Neural progenitor cell (in vitro differentiated cells): ENCODE measurements around the gene GPR4. TPM values are rescaled to one million over a fixed set of nuclear protein-coding genes. Genes with fewer than 3 reads are reported as not detected.

Source experiments
- DNase-seq: peaks from one replicate; pipeline ENCODE4 v3.0.0-alpha.2; 2016; ENCODE audit warnings: low spot score
- H2AFZ ChIP-seq: fragments of 200-600 bp; sonication (generic); replicated peaks from 2 replicates; pipeline ENCODE4 v1.6.1; 2016; ENCODE audit warnings: antibody characterized with exemption
- H3F3A ChIP-seq: fragments of 200-600 bp; sonication (generic); 2 replicates; pipeline ENCODE4 v1.6.1; 2016; ENCODE audit warnings: antibody characterized with exemption, low read depth
- H3K27ac ChIP-seq: fragments of 200-600 bp; sonication (generic); 2 replicates; pipeline ENCODE4 v1.5.1; 2016; ENCODE audit warnings: mild to moderate bottlenecking
- H3K27me3 ChIP-seq: fragments of 200-600 bp; sonication (generic); 2 replicates; pipeline ENCODE4 v1.6.1; 2016; ENCODE audit warnings: mild to moderate bottlenecking, moderate library complexity
- H3K36me3 ChIP-seq: fragments of 200-600 bp; sonication (generic); 2 replicates; pipeline ENCODE4 v1.5.1; 2016
- H3K4me1 ChIP-seq: fragments of 200-600 bp; sonication (generic); 2 replicates; pipeline ENCODE4 v1.6.1; 2016; ENCODE audit warnings: mixed run types
- H3K4me2 ChIP-seq: fragments of 200-600 bp; sonication (generic); 2 replicates; pipeline ENCODE4 v1.6.1; 2016
- H3K4me3 ChIP-seq: fragments of 200-600 bp; sonication (generic); 2 replicates; pipeline ENCODE4 v1.5.1; 2016
- H3K79me2 ChIP-seq: fragments of 200-600 bp; sonication (generic); 2 replicates; pipeline ENCODE4 v1.6.1; 2016; ENCODE audit warnings: low read depth
- H3K9ac ChIP-seq: fragments of 200-600 bp; sonication (generic); 2 replicates; pipeline ENCODE4 v1.6.1; 2016
- H3K9me3 ChIP-seq: fragments of 200-600 bp; sonication (generic); 2 replicates; pipeline ENCODE4 v1.5.1; 2016; ENCODE audit warnings: low read depth
- H4K20me1 ChIP-seq: fragments of 200-600 bp; sonication (generic); 2 replicates; pipeline ENCODE4 v1.6.1; 2016; ENCODE audit warnings: low read depth
- H3K27ac Mint-ChIP-seq: 3 replicates; pipeline ENCODE4 v1.8.0; 2021; ENCODE audit warnings: mixed read lengths
- H3K27me3 Mint-ChIP-seq: 2 replicates; pipeline ENCODE4 v1.8.0; 2022; ENCODE audit warnings: low read depth, mild to moderate bottlenecking, inconsistent platforms, moderate library complexity, mixed read lengths; ENCODE audit not compliant: insufficient read depth
- H3K36me3 Mint-ChIP-seq: 3 replicates; pipeline ENCODE4 v1.8.0; 2021; ENCODE audit warnings: mixed read lengths
- H3K4me1 Mint-ChIP-seq: 3 replicates; pipeline ENCODE4 v1.8.0; 2021; ENCODE audit warnings: mixed read lengths
- H3K4me3 Mint-ChIP-seq: 3 replicates; pipeline ENCODE4 v1.8.0; 2021; ENCODE audit warnings: mild to moderate bottlenecking, moderate library complexity, mixed read lengths
- H3K9me3 Mint-ChIP-seq: 3 replicates; pipeline ENCODE4 v1.8.0; 2020; ENCODE audit warnings: mixed read lengths
- EZH2 ChIP-seq: fragments of 200-600 bp; sonication (generic); IDR thresholded peaks from 2 replicates; pipeline ENCODE4 v1.6.1; 2017; ENCODE audit warnings: antibody characterized with exemption, mild to moderate bottlenecking, moderate library complexity
- EZH2phosphoT487 ChIP-seq: fragments of 200-600 bp; sonication (generic); IDR thresholded peaks from 2 replicates; pipeline ENCODE4 v1.6.1; 2017; ENCODE audit warnings: antibody characterized with exemption
- total RNA-seq: library from RNA; depleted of rRNA; stranded (reverse); fragments of >200 nt; gene quantifications from 2 replicates; pipeline ENCODE4 v1.2.3, GENCODE V29; 2015; ENCODE audit warnings: low replicate concordance
- TF ChIP-seq, protein P1 (sequence below): fragments of 200-600 bp; sonication (generic); IDR thresholded peaks from 2 replicates; pipeline ENCODE4 v1.5.1; 2017; ENCODE audit warnings: antibody characterized with exemption, mild to moderate bottlenecking

Gene GPR4
- total RNA-seq, 1 donor from 2014 or later: not detected

- Histone ChIP-seq H4K20me1 (peaks cover 10% of the 10 kb centered on the region), H3K4me2 (no peak overlapping the region), H3K36me3 (no peaks in the 10 kb centered on the region), H3K79me2 (peaks cover 16% of the 10 kb centered on the region), H3K27me3 (no peaks in the 10 kb centered on the region), H3K27ac (no peak overlapping the region), H3K9me3 (no peaks in the 10 kb centered on the region), H3K4me3 (no peak overlapping the region), H3K4me1 (peaks cover 6% of the 10 kb centered on the region), H3F3A (peaks cover 18% of the 10 kb centered on the region), H2AFZ (no peak overlapping the region), H3K9ac (no peak overlapping the region)
- DNase-seq: no peak
- Mint-ChIP-seq H3K27ac (no peak overlapping the region), H3K27me3 (peaks cover 2% of the 10 kb centered on the region), H3K36me3 (peaks cover 3% of the 10 kb centered on the region), H3K4me1 (peaks cover 8% of the 10 kb centered on the region), H3K9me3 (no peaks in the 10 kb centered on the region), H3K4me3 (no peak overlapping the region)
- TF ChIP-seq EZH2 (no peak), EZH2phosphoT487 (no peak)
- TF ChIP-seq, protein P1, sequence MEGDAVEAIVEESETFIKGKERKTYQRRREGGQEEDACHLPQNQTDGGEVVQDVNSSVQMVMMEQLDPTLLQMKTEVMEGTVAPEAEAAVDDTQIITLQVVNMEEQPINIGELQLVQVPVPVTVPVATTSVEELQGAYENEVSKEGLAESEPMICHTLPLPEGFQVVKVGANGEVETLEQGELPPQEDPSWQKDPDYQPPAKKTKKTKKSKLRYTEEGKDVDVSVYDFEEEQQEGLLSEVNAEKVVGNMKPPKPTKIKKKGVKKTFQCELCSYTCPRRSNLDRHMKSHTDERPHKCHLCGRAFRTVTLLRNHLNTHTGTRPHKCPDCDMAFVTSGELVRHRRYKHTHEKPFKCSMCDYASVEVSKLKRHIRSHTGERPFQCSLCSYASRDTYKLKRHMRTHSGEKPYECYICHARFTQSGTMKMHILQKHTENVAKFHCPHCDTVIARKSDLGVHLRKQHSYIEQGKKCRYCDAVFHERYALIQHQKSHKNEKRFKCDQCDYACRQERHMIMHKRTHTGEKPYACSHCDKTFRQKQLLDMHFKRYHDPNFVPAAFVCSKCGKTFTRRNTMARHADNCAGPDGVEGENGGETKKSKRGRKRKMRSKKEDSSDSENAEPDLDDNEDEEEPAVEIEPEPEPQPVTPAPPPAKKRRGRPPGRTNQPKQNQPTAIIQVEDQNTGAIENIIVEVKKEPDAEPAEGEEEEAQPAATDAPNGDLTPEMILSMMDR: no peak
Measured at GRCh38 chr19:45575216-45575615, 26.8 kb downstream of the GPR4 start.

DNA sequence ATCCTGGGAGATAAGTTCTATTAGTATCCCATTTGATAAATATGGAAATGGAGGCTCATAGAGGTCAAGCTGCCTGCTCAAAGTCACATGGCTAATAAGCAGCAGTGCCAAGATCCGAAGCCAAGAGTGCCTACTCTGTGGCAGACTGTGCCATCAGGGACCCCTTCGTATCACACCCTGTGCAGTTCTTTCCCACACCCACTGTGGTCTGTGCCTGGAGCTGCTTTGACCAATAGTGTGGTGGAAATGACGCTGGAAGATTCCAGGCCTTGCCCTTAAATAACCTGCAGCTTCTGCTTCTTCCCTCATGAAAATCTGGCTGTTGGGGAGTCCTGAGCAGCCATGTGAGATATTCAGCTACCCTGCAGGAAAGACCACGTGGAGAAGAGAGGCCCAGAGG is 27.5 kb downstream of the GPR4 start:
- TF ChIP-seq EZH2phosphoT487: no peak
- TF ChIP-seq EZH2: no peak
- TF ChIP-seq, protein P1: no peak
- Mint-ChIP-seq H3K9me3 (no peaks in the 10 kb centered on the region), H3K4me1 (peaks cover 11% of the 10 kb centered on the region), H3K36me3 (peaks cover 6% of the 10 kb centered on the region), H3K27ac (no peak overlapping the region), H3K27me3 (peaks cover 5% of the 10 kb centered on the region), H3K4me3 (no peak overlapping the region)
- H3K79me2 ChIP-seq: peaks cover 14% of the 10 kb centered on the region
- peaks cover 6% of the 10 kb centered on the region for H3K4me1 ChIP-seq
- H3F3A ChIP-seq: peaks cover 23% of the 10 kb centered on the region
- no peak overlapping the region for H2AFZ ChIP-seq
- H3K36me3 ChIP-seq: no peaks in the 10 kb centered on the region
- no peak overlapping the region for H3K9ac ChIP-seq
- no peaks in the 10 kb centered on the region for H3K9me3 ChIP-seq
- no peak overlapping the region for H3K4me2 ChIP-seq
- no peaks in the 10 kb centered on the region for H3K27me3 ChIP-seq
- H4K20me1 ChIP-seq: peaks cover 12% of the 10 kb centered on the region
- DNase-seq: no peak
- no peak overlapping the region for H3K27ac ChIP-seq
- H3K4me3 ChIP-seq: no peak overlapping the region

DNA sequence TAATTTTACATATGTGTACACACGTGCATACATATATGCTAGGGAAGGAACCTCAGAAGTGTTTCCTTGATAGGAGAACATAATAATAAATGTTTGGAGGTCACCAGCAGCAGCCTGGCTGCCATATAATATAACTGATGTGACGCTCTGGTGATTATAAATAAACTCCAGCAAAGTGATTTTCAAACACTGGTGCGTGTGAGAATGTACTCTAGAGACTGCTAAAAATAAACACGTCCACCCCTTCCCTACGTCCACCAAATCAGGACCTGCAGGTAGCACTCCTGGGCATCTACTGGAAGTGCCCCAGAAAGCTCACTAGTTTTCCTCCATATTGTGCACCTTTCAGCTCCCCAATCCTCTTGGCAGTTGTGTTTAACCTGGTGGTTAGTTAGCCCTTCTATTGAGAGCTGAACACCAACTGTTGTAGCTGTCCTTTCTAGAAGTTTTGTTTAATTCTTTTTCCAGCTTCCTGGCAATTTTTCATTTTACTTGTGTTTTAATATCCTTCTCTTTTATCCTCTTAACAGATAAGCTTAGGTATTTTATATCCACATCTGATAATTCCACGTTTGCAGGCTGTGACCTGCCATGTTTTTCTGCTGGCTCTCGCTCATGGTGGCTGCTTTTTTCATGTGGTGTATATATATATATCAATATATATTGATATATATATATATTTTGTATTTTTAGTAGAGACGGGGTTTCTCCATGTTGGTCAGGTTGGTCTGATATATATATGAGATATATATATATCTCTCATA is 30.4 kb downstream of the GPR4 start:
- H3K27me3 ChIP-seq: no peaks in the 10 kb centered on the region
- H3K27ac Mint-ChIP-seq: no peak overlapping the region

More for the DNA sequence above, 30.4 kb downstream of the GPR4 start:
- no peak for DNase-seq
- H3K4me2 ChIP-seq: no peak overlapping the region
- peaks cover 12% of the 10 kb centered on the region for H4K20me1 ChIP-seq
- H3F3A ChIP-seq: peaks cover 26% of the 10 kb centered on the region
- Mint-ChIP-seq H3K4me3 (no peak overlapping the region), H3K4me1 (peaks cover 3% of the 10 kb centered on the region), H3K9me3 (no peaks in the 10 kb centered on the region), H3K36me3 (peaks cover 6% of the 10 kb centered on the region), H3K27me3 (peaks cover 5% of the 10 kb centered on the region)
- peaks cover 10% of the 10 kb centered on the region for H3K79me2 ChIP-seq
- H2AFZ ChIP-seq: no peak overlapping the region
- no peak overlapping the region for H3K27ac ChIP-seq
- no peak overlapping the region for H3K9ac ChIP-seq
- TF ChIP-seq, protein P1: no peak
- TF ChIP-seq EZH2: no peak
- TF ChIP-seq EZH2phosphoT487: no peak
- H3K4me1 ChIP-seq: no peaks in the 10 kb centered on the region
- no peak overlapping the region for H3K4me3 ChIP-seq
- no peaks in the 10 kb centered on the region for H3K36me3 ChIP-seq
- no peaks in the 10 kb centered on the region for H3K9me3 ChIP-seq
